ENCODE results near the gene CDKN2AIPNL. TPM values are rescaled to one million over a fixed set of nuclear protein-coding genes. Genes with fewer than 3 reads are reported as not detected.

The CDKN2AIPNL gene
- total RNA-seq, 4 donors from 2014 or later, result 3.2 to 18.7 (median 12.9) TPM; not detected in 1

GRCh38 chr5:134453016-134453415 lies 41.3 kb upstream of the CDKN2AIPNL start:
- TF ChIP-seq CTCF (IDR thresholded peaks at IDR 0.05) (no peak), POLR2AphosphoS5 (IDR thresholded peaks at IDR 0.05) (no peak), EP300 (IDR thresholded peaks at IDR 0.05; ENCODE audit: low read depth) (no peak), POLR2A (IDR thresholded peaks at IDR 0.05) (no peak)
- 83% methylated on average over 2 of the region's 2 CpGs for WGBS, 2 donors (ENCODE audit: low coverage in 1 of 2)
- peaks cover 6 to 8% (median 7%) of the 10 kb centered on the region in 4 donors for H3K4me1 ChIP-seq
- no peak overlapping the region for H3K4me3 ChIP-seq
- H3K27me3 ChIP-seq, result no peaks in the 10 kb centered on the region
- DNase-seq, result no peak
- no peak overlapping the region for H3K27ac ChIP-seq
- no peaks in the 10 kb centered on the region for H3K36me3 ChIP-seq
- intact Hi-C loops (cut with DNase I; ENCODE audit: low total_unique reads) (no loop called here), in situ Hi-C loops (cut with MboI; ENCODE audit: low pct_ligation_motif_present in 1 of 4, low pct_unique_long_range_greater_than_20kb in 1 of 4, low sequenced_read_pairs in 3 of 4) (loop anchor here in 1 of 4 donors (10.0 kb wide), 1 partner anchor 62 kb away; no protein-coding TSS in a partner anchor)
- H3K9me3 ChIP-seq, result no peaks in the 10 kb centered on the region

GRCh38 chr5:134451936-134452505 lies 40.3 kb upstream of the CDKN2AIPNL start:
- Histone ChIP-seq H3K27ac (no peak overlapping the region), H3K4me1 (peaks cover 5 to 16% (median 12%) of the 10 kb centered on the region in 4 donors), H3K9me3 (no peaks in the 10 kb centered on the region), H3K27me3 (no peaks in the 10 kb centered on the region), H3K4me3 (no peak overlapping the region), H3K36me3 (no peaks in the 10 kb centered on the region)
- in situ Hi-C loops (cut with MboI; ENCODE audit: low pct_ligation_motif_present in 1 of 4, low pct_unique_long_range_greater_than_20kb in 1 of 4, low sequenced_read_pairs in 3 of 4) (loop anchor here in 1 of 4 donors (10.0 kb wide), 1 partner anchor 63 kb away; no protein-coding TSS in a partner anchor), intact Hi-C loops (cut with DNase I; ENCODE audit: low total_unique reads) (no loop called here)
- no peak for TF ChIP-seq EP300 (IDR thresholded peaks at IDR 0.05; ENCODE audit: low read depth)
- TF ChIP-seq POLR2A (IDR thresholded peaks at IDR 0.05), result no peak
- no peak for TF ChIP-seq POLR2AphosphoS5 (IDR thresholded peaks at IDR 0.05)
- no peak for TF ChIP-seq CTCF (IDR thresholded peaks at IDR 0.05)
- WGBS, 2 donors (ENCODE audit: low coverage in 1 of 2), result 78% methylated on average over 1 of the region's 1 CpG; no CpG with 5 or more reads in 1 of the 2 donors
- DNase-seq, result peak; percentile 55

- no peaks in the 10 kb centered on the region for H3K36me3 ChIP-seq
- intact Hi-C loops (cut with DNase I; ENCODE audit: low total_unique reads) (no loop called here), in situ Hi-C loops (cut with MboI; ENCODE audit: low pct_ligation_motif_present in 1 of 4, low pct_unique_long_range_greater_than_20kb in 1 of 4, low sequenced_read_pairs in 3 of 4) (loop anchor here in 1 of 4 donors (10.0 kb wide), 1 partner anchor 63 kb away; no protein-coding TSS in a partner anchor)
- no peaks in the 10 kb centered on the region for H3K27me3 ChIP-seq
- no peaks in the 10 kb centered on the region for H3K9me3 ChIP-seq
- WGBS, 2 donors (ENCODE audit: low coverage in 1 of 2), result 90% methylated on average over 3 of the region's 3 CpGs; no CpG with 5 or more reads in 1 of the 2 donors
- DNase-seq, result no peak
- no peak for TF ChIP-seq POLR2AphosphoS5 (IDR thresholded peaks at IDR 0.05)
- no peak for TF ChIP-seq CTCF (IDR thresholded peaks at IDR 0.05)
- no peak for TF ChIP-seq EP300 (IDR thresholded peaks at IDR 0.05; ENCODE audit: low read depth)
- TF ChIP-seq POLR2A (IDR thresholded peaks at IDR 0.05), result no peak
- H3K4me3 ChIP-seq, result no peak overlapping the region
- H3K4me1 ChIP-seq, result peaks cover 5 to 22% (median 14%) of the 10 kb centered on the region in 4 donors
- no peak overlapping the region for H3K27ac ChIP-seq
Observed at GRCh38 chr5:134451225-134451935, 39.7 kb upstream of the CDKN2AIPNL start.

GRCh38 chr5:134450374-134450773 lies 38.7 kb upstream of the CDKN2AIPNL start:
- in situ Hi-C loops (cut with MboI; ENCODE audit: low pct_ligation_motif_present in 1 of 4, low pct_unique_long_range_greater_than_20kb in 1 of 4, low sequenced_read_pairs in 3 of 4) (loop anchor here in 1 of 4 donors (10.0 kb wide), 1 partner anchor 64 kb away; no protein-coding TSS in a partner anchor), intact Hi-C loops (cut with DNase I; ENCODE audit: low total_unique reads) (no loop called here)
- no peaks in the 10 kb centered on the region for H3K9me3 ChIP-seq
- no peak for DNase-seq
- H3K4me1 ChIP-seq, result peaks cover 5 to 27% (median 14%) of the 10 kb centered on the region in 4 donors
- H3K36me3 ChIP-seq, result no peaks in the 10 kb centered on the region
- no peak for TF ChIP-seq POLR2A (IDR thresholded peaks at IDR 0.05)
- no peak overlapping the region for H3K4me3 ChIP-seq
- no peak overlapping the region for H3K27ac ChIP-seq
- 60 to 67% methylated on average over 1 to 2 of the region's 2 CpGs for WGBS, 2 donors (ENCODE audit: low coverage in 1 of 2)
- H3K27me3 ChIP-seq, result no peaks in the 10 kb centered on the region
